Dermis microvascular lymphatic vessel endothelial cell (primary cell): Measurements from ENCODE around the gene CCR9. TPM values are rescaled to one million over a fixed set of nuclear protein-coding genes. Genes with fewer than 3 reads are reported as not detected.

Source experiments
- DNase-seq, 2 donors: peaks; one replicate each; pipeline versions ENCODE4 v3.0.0 to v3.0.0-alpha.2; 2010; ENCODE audit warnings: low read depth in 2 of 2
- total RNA-seq: library from RNA; depleted of rRNA; stranded (reverse); fragments of >200 nt; gene quantifications from 2 replicates; pipeline ENCODE4 v1.2.1, GENCODE V29; 2014

Gene CCR9
- total RNA-seq, 1 donor from 2014 or later = not detected

DNA sequence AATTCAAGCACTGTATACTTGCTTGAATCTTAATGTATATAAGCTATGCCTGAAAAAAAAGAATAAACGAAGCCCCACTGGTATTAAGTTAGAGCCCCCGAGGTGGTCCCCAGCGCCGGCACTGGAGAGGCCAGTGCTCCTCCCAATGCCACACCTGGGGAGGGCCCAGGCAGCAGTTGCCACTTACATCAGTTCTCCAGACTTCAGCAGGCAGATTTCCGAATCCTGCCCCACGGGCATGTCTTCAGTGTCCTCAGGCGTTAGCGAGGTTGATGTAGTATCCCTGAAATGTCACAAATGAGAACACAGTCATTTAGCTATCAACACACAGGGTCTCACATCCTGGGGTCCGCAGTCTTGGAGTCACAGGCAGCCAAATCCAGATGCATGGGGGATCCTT is 49.9 kb downstream of the CCR9 start:
- DNase-seq = no peak

DNA sequence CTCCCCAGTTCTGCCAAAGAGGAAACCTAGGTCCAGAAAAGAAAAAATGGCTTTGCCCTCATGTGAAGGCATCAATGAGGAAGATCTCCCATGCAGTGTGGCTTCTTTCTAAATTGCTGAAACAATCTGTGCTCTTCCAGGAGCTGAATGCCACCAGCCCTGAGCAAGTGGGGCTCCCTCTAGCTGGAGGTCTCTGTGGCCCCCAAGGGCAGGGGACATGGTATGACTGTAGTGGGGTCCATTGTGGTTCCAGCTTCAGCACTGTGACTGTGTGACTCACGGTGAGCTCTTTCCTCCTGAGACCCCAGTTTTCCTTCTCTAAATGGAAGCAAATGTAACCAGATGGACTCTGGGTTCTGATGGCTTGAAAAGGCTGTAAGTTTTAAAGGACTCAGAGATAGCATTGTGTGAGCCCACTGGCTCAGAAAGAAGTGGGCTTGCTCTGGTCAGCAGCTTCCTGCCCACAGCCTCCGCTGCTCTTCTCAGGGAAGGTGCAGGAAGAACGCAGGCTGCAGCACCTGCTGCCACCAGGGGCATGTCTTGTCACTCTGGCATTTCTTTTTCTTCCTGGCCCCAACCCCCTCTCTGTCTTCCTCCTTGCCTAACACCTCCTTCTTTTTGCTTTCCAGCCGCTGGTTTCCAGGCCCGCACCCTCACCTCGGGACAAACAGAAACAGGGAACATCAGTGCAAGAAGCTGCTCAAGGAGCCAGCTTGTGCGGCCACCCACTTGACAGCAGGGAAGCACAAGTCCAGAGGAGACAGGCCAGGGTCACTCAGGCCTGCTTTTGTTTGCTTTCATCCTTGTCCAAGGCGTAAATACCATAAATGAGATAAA is 51.1 kb downstream of the CCR9 start:
- no peak for DNase-seq

DNA sequence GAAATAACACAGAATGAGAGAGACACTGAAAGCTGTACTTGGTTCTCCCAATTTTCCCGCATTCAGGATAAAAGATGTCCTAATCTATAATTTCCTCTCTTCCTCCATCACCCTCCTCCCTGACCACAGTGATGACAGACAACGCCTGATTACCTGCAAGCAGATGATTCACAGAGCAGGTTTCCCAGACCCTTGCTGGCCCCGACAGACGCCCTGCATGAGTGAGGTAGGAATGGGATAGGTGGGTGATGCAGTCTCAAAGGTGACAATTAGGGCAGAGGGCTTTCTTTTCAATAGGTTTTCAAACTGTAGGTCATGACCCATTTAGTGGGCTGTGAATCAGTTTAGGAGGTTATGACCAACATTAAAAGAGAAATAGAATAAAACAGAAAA is 51.7 kb downstream of the CCR9 start:
- no peak for DNase-seq

DNA sequence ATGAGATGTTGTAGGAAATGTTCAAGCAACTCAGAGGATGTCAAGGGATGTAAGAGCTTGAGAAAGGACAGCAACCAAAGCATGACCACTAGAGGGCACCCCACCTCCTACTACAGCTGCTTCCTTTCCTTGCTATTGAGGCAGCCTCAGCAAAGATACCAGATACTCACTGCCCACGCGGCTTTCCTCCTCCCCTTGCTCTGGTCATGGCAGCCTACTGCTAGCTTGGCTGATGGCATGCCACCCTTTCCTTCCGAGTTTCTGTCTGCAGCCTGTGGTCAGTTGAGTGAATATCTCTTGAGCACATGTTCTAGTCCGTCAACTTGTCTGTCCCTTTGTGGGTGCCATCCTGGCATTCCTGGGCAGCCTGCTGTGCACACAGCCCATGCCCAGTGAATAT is 52.5 kb downstream of the CCR9 start:
- DNase-seq = peak; percentile 66 to 88

DNA sequence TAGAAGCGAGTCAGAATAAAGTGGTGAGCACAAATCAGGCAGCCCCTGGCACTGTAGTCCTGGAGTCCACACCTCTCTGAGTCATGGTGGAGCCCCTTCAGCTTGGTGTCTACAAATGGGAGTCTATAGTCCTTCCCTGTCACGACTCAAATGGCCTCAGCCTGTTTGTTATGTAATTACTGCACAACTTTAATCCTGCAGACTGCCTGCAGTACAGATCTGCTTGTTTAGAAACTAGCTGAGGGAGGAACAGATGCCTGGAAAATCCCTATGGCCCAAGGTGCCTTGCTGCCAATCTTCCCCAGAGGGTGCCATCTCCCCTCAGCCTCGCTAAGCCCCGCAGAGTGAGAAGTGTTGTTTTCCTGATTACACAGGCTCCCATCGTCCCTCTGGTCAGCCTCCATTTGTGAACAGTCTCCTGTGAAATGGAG is 53.0 kb downstream of the CCR9 start:
- no peak for DNase-seq

DNA sequence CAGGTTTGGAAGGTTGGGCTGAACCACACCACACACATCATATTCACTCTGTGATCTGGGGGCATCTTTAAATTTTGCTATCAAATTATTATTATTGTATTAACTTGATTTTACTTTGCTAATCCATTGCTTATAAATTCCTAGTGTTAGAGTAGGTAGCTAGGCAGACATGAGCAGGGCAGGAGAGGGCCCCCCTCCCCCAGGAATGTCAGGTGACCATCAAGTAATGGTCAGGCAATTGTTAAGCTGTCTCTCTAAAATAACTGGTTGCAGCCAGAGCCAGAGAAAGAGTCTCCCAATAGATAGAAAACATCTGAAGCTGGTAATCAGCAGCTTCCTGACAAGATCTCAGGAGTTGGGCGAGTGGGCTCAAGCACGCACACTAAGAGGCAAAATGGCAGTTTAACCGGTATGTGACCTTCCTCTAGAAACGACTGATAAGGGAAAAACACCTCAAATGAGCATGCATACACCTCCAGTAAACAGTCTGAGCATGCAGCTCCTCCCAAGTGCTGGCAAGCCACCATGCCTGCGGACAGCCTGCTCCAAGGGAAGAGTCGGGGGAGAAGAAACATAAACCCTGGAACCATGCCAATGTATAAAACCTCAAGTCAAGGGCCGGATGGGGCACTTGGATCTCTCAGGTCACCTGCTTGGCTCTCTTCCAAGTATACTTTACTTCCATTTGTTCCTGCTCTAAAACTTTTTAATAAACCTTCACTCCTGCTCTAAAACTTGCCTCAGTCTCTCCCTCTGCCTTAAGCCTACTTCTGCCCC is 53.8 kb downstream of the CCR9 start:
- no peak for DNase-seq

DNA sequence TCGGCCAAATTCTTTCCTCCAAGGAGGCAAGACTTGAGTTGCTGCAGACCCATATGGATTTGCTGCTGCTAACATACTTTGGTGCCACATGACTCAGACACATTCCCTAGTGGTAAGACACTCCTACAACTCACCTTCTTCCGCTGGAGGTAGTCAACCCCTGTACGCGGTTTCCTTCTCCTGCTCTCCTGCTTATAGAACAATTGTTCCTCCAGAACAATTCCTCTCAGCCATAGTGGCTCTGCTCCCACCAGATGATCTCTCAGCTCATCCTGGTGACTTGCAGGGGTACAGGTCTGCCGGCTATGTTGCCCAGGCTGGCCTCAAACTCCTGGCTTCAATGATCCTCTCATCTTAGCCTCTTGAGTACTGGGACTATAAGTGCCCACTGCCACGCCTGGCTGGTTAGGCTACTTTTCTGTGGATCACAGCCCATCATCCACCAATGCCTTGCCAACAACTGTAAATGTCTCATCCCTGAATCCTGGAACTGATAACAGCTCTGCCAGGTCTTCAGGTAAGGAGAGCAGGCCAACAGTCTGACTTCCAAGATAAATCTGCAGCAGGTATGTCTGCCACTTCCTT is 54.5 kb downstream of the CCR9 start:
- no peak for DNase-seq

DNA sequence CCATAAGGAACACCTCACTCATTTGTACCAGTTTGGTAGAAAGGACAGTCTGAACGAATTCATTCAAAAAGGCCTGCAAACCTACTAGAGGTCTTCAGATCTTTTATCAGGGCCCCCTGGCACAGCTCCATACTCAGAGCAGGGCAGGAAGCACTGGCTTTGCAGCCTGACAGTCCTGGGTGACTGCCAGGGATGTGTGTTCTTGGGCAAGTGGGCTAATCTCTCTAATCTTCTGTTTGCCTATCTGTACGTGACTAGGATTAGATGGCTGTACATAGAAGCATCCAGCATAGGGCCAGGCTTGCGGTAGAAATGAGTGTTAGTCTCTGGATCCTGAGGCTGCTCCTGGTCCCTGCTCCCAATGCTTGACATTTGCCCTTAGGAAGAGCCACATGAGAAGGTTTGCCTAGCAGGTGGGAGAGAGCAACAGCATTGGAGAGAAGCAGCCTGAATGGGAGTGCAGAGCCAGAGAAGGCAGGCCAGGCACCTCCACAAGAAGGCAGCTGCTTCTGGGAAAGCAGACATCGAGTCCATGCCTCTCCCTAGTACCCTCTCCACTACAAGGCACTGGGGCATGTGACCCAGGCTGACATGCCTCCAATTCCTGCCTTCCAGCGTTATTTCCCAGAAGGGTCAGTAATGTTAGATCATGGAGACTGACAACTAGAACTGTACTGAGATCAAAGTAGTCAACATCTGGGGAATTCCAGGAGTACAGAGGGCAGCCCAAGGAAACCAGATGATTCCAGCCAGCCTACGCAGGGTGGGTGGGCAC is 55.9 kb downstream of the CCR9 start:
- DNase-seq = peak; percentile 5 to 30

DNA sequence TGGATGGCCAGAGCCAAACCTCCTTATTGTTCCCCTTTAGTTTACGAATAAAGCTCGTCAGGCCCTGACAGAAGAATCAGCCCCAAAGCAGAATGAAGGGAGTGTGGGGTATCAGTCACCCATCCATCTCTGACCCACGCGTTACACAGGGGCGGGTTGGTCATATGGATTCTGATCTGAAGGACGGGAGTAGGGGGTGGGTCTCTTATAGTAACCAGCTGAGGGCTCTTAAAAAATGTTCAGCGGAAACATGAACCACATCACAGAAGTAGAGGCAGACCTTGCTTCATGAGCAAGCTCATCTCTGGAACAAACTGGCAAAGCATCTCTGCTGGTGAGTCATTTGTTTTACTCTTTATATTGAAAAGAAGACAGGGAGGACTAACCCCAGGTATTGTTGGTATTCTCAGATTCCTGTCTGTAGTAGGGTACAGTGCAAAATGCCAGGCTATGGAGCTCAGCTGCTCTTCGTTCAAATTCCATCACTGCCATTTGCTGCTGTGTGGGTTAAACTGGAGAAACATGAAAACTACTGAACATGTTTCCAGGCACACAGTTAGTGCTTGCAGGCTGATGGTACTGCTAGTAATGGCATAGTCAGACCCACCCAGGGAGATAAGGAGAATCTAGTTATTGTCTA is 57.0 kb downstream of the CCR9 start, which contains the start of gene CXCR6:
TSS of gene CXCR6 (plus strand) at position 258 of the 640 bp plus-strand sequence. CDS start 3,018 bp downstream, outside the sequence.
- DNase-seq = no peak

DNA sequence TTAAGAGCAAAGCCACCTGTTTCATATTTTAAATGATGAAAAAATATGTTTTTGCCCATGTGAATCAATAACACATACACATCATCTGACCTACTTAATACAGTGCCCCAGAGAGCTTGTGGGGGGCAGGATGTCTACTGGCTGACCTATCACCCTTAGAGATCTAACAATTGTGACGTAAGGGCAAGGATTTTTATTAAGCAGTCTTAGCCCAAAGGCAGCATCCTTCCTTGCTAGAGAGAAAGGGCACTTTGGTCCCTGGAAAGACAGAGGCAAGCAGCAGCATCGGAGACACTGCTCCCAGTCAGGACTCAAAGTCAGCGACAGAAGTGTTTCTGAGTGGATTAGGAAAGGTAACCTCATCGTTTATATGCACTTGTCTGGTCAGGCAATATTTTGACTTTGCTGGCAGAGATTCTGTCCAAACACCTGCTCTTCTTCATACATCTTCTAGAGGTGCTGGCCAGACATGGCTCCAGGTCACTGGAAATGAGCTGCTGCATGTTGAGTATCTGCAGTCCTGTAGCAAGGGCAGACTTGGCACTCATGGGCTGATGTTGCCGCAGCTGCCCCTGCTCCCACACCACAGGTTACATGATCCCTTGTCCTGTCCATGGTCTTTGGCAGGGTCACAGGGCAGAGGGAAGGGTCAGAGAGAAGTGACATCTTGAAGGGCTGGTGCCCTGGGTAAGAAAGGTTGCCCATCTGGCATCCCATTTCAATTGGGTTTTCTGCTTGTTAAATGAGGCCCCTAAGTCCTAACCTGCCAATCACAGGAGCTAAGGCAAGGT is 58.7 kb downstream of the CCR9 start:
- no peak for DNase-seq

DNA sequence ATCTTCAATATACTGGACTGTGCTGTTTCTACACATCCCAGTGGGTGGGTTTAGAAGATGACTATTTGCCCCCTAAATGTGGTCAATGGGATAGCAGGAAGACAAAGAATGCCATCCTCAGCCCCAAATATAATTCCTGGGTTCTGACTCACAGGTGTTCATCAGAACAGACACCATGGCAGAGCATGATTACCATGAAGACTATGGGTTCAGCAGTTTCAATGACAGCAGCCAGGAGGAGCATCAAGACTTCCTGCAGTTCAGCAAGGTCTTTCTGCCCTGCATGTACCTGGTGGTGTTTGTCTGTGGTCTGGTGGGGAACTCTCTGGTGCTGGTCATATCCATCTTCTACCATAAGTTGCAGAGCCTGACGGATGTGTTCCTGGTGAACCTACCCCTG is 60.0 kb downstream of the CCR9 start:
- no peak for DNase-seq

DNA sequence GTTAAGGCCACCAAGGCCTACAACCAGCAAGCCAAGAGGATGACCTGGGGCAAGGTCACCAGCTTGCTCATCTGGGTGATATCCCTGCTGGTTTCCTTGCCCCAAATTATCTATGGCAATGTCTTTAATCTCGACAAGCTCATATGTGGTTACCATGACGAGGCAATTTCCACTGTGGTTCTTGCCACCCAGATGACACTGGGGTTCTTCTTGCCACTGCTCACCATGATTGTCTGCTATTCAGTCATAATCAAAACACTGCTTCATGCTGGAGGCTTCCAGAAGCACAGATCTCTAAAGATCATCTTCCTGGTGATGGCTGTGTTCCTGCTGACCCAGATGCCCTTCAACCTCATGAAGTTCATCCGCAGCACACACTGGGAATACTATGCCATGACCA is 60.5 kb downstream of the CCR9 start:
- DNase-seq = no peak

DNA sequence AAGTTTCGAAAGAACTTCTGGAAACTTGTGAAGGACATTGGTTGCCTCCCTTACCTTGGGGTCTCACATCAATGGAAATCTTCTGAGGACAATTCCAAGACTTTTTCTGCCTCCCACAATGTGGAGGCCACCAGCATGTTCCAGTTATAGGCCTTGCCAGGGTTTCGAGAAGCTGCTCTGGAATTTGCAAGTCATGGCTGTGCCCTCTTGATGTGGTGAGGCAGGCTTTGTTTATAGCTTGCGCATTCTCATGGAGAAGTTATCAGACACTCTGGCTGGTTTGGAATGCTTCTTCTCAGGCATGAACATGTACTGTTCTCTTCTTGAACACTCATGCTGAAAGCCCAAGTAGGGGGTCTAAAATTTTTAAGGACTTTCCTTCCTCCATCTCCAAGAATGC is 61.0 kb downstream of the CCR9 start:
- no peak for DNase-seq

DNA sequence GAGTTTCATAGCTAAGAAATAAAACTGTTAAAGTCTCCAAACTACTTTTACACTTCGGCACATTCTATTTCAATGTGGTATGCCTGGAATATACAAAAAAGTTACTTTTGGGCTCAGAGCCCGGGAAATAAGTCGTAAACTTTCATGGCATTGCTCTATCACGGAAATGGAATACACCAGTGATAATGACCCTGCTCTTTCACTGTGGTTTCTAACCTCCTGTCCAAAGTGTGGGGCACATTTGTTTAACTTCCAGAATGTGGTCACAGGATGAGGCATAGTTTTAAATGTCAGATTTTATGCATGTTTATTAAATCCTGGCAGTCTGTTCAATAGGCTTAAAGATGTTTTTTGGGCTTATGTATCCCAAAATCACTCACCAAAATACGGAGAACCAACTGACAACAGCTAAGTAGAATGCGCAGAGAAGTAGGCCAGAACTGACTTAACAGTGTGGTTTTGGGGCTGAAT is 62.0 kb downstream of the CCR9 start:
- no peak for DNase-seq

DNA sequence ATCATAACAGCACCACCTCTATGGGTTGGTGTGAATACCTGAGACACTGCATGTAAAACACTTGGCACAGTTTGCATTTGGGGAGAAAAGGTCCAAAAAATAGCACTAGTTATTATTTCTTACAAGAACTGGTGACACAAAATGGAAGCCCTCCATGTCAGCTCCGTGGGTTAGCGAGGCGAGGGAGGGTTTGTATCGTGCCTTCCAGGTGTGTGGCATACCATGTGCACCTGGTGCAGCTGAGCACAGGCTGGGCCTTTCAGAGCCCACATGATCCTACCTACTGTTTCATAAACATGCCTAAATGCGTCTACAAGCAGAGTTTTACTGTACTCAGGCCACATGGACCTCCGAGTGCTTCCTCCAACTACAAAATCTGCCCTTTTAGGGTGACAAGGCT is 62.5 kb downstream of the CCR9 start:
- no peak for DNase-seq

DNA sequence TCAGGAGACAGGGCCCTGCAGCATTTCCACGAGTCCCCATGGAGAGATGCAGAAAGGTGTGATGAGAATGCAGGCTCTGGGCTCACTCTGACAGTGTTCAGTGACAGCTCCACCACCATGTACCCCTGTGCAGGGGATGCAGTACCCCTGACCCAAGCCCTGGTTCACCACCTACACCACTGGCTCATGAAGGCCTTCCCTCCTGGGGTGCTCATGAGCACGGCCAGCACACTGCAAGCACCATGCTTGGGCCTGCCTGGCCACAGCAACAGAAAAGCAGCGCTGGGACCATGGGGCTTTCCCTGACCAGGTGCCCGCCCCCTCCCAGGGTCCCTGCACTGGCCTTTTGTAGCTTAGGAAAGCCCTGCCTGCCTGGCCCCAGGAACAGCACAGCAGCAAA is 63.1 kb downstream of the CCR9 start:
- no peak for DNase-seq

DNA sequence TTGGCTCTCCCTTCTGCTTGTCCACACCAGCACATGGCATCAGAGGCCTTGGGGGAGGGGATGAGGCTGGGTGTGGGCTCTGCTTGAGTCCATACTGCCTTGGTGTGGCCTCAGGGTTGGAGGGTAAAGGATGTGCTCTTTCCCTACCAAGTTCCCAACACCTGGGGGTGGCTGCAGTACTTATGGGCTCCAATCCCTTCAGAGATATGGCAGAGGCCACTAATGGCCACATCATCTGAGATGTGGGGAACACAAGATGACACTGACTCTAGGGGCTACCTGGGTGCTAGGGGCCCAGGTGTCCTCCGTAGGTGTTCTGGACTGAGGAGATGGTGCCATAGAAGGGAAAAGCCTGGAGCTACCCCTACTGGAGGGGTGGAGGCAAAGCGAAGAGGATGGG is 63.8 kb downstream of the CCR9 start:
- no peak for DNase-seq

DNA sequence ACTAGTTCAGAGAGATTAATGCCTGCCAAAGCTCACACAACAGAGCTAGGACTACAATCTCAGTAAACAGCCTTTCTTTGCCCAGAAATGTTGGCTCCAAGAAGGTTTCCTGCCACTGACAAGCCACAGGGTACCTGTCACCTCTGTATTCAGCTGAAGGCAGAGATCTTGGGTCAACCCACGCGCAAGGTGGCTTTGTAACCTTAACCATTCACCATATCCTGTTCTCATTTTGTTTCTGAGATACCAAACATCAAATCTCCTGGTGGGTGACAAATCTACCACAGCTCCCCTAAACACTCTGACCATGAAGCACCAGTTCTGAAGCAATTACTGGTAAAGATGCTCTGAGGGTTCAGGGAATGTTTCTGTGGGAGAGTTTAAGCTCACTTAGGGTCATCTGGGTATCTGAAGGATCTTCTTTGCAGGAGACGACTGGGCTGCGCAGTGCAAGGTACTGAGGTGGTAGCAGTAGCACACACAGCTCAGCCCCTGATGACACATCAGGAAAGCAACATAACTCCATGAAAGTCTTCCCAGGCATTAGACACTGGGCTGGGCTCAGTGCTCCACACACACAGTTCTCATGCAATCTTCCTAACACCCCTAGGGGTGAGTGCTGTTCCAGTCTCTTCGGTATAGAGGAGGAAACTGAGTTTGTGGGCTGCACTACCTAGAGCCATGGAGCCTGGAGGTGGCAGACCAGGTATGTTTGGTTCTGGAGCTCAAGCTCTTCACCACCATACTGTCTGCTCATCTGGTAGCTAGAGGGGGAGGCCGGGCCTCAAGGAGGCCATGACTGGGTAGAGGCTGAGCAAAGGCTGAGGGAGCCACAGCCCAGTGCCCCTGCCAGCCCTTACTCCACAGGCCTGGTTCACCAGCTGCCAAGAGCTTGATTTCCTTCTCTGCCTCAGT is 64.6 kb downstream of the CCR9 start:
- DNase-seq = no peak

DNA sequence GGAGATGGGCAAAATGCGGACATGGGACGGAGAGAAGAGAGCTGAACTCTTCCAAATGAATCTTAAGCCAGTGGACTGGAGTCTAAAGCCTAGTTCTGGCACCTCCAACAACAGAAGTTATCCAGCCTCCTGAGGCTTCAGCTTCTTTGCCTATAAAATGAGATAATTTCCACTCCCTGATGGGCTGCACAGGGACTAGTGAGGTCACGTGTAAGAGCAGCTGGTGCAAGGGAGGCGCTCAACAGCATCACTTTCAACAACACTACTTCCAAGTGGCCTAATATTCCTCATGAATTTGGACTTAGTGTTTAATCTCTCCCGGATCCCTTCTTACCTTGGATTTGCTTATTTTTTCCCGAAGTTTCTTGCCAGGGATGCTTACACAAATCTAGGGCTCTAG is 65.6 kb downstream of the CCR9 start:
- no peak for DNase-seq
